ENCODE measurements around the gene RBM17.
A peak's percentile ranks its signal among the peaks of the same experiment; 100 is the strongest.
"Not testable (repeated sequence)": the region's sequence is repeated elsewhere in the genome, so short reads cannot be mapped to it uniquely, and the experiment has no call there.

Gene RBM17

GRCh38 chr10:6088721-6089333 lies at the start of gene RBM17:
TSS of gene RBM17 (plus strand) at chr10:6089034. CDS start at chr10:6097066, 8,032 bp downstream.
- H3K27ac ChIP-seq (ENCODE audit: low read depth, low read length), result peak within 1 kb of the TSS; percentile 73
- peak within 1 kb of the TSS; percentile 75 to 76 for H3K4me3 ChIP-seq (ENCODE audit: low read depth in 1 of 2, low read length in 2 of 2)
- H3K4me1 ChIP-seq (ENCODE audit: control insufficient read depth in 1 of 2, insufficient read depth in 2 of 2, low read length in 2 of 2), result peaks cover 38 to 41% of the 10 kb centered on the region in 2 donors

GRCh38 chr10:6039711-6040110 lies 49.1 kb upstream of the RBM17 start:
- Histone ChIP-seq H3K4me1 (ENCODE audit: control insufficient read depth in 1 of 2, insufficient read depth in 2 of 2, low read length in 2 of 2) (peaks cover 1% of the 10 kb centered on the region in 2 donors), H3K9ac (ENCODE audit: low read depth in 1 of 2, low read length in 2 of 2) (no peak overlapping the region), H3K36me3 (ENCODE audit: control insufficient read depth in 1 of 2, insufficient read depth in 2 of 2, low read length in 2 of 2) (no peaks in the 10 kb centered on the region), H3K4me3 (ENCODE audit: low read depth in 1 of 2, low read length in 2 of 2) (no peak overlapping the region), H3K27ac (ENCODE audit: low read depth, low read length) (no peak overlapping the region), H3K9me3 (ENCODE audit: control insufficient read depth in 1 of 2, low read length in 2 of 2) (no peaks in the 10 kb centered on the region), H3K27me3 (ENCODE audit: control insufficient read depth in 1 of 2, insufficient read depth in 2 of 2, low read length in 2 of 2) (no peaks in the 10 kb centered on the region)

More at GRCh38 chr10:6088721-6089333, at the start of gene RBM17:
- peak within 1 kb of the TSS; percentile 80 to 87 for H3K9ac ChIP-seq (ENCODE audit: low read depth in 1 of 2, low read length in 2 of 2)
- H3K9me3 ChIP-seq (ENCODE audit: control insufficient read depth in 1 of 2, low read length in 2 of 2), result no peaks in the 10 kb centered on the region
- peaks cover 0 to 1% of the 10 kb centered on the region in 2 donors for H3K27me3 ChIP-seq (ENCODE audit: control insufficient read depth in 1 of 2, insufficient read depth in 2 of 2, low read length in 2 of 2)
- no peaks in the 10 kb centered on the region for H3K36me3 ChIP-seq (ENCODE audit: control insufficient read depth in 1 of 2, insufficient read depth in 2 of 2, low read length in 2 of 2)

GRCh38 chr10:6040205-6040604 lies 48.6 kb upstream of the RBM17 start:
- Histone ChIP-seq H3K36me3 (ENCODE audit: control insufficient read depth in 1 of 2, insufficient read depth in 2 of 2, low read length in 2 of 2) (no peaks in the 10 kb centered on the region), H3K27me3 (ENCODE audit: control insufficient read depth in 1 of 2, insufficient read depth in 2 of 2, low read length in 2 of 2) (no peaks in the 10 kb centered on the region), H3K9me3 (ENCODE audit: control insufficient read depth in 1 of 2, low read length in 2 of 2) (no peaks in the 10 kb centered on the region), H3K27ac (ENCODE audit: low read depth, low read length) (no peak overlapping the region), H3K9ac (ENCODE audit: low read depth in 1 of 2, low read length in 2 of 2) (no peak overlapping the region), H3K4me1 (ENCODE audit: control insufficient read depth in 1 of 2, insufficient read depth in 2 of 2, low read length in 2 of 2) (peaks cover 4 to 5% of the 10 kb centered on the region in 2 donors), H3K4me3 (ENCODE audit: low read depth in 1 of 2, low read length in 2 of 2) (no peak overlapping the region)

GRCh38 chr10:6043377-6043776 lies 45.5 kb upstream of the RBM17 start:
- H3K27ac ChIP-seq (ENCODE audit: low read depth, low read length); H3K9ac ChIP-seq (ENCODE audit: low read depth in 1 of 2, low read length in 2 of 2); H3K4me1 ChIP-seq (ENCODE audit: control insufficient read depth in 1 of 2, insufficient read depth in 2 of 2, low read length in 2 of 2); H3K27me3 ChIP-seq (ENCODE audit: control insufficient read depth in 1 of 2, insufficient read depth in 2 of 2, low read length in 2 of 2); H3K4me3 ChIP-seq (ENCODE audit: low read depth in 1 of 2, low read length in 2 of 2); H3K36me3 ChIP-seq (ENCODE audit: control insufficient read depth in 1 of 2, insufficient read depth in 2 of 2, low read length in 2 of 2); H3K9me3 ChIP-seq (ENCODE audit: control insufficient read depth in 1 of 2, low read length in 2 of 2): not testable (repeated sequence)

GRCh38 chr10:6044060-6044459 lies 44.8 kb upstream of the RBM17 start:
- Histone ChIP-seq H3K9me3 (ENCODE audit: control insufficient read depth in 1 of 2, low read length in 2 of 2) (no peaks in the 10 kb centered on the region), H3K9ac (ENCODE audit: low read depth in 1 of 2, low read length in 2 of 2) (no peak overlapping the region), H3K27me3 (ENCODE audit: control insufficient read depth in 1 of 2, insufficient read depth in 2 of 2, low read length in 2 of 2) (no peaks in the 10 kb centered on the region), H3K27ac (ENCODE audit: low read depth, low read length) (no peak overlapping the region), H3K4me3 (ENCODE audit: low read depth in 1 of 2, low read length in 2 of 2) (no peak overlapping the region), H3K36me3 (ENCODE audit: control insufficient read depth in 1 of 2, insufficient read depth in 2 of 2, low read length in 2 of 2) (no peaks in the 10 kb centered on the region), H3K4me1 (ENCODE audit: control insufficient read depth in 1 of 2, insufficient read depth in 2 of 2, low read length in 2 of 2) (peaks cover 4 to 5% of the 10 kb centered on the region in 2 donors)

GRCh38 chr10:6044751-6045313 lies 44.0 kb upstream of the RBM17 start:
- no peak overlapping the region for H3K9ac ChIP-seq (ENCODE audit: low read depth in 1 of 2, low read length in 2 of 2)
- H3K9me3 ChIP-seq (ENCODE audit: control insufficient read depth in 1 of 2, low read length in 2 of 2), result no peaks in the 10 kb centered on the region
- no peaks in the 10 kb centered on the region for H3K27me3 ChIP-seq (ENCODE audit: control insufficient read depth in 1 of 2, insufficient read depth in 2 of 2, low read length in 2 of 2)
- peaks cover 6 to 7% of the 10 kb centered on the region in 2 donors for H3K4me1 ChIP-seq (ENCODE audit: control insufficient read depth in 1 of 2, insufficient read depth in 2 of 2, low read length in 2 of 2)
- H3K27ac ChIP-seq (ENCODE audit: low read depth, low read length), result no peak overlapping the region
- no peak overlapping the region for H3K4me3 ChIP-seq (ENCODE audit: low read depth in 1 of 2, low read length in 2 of 2)
- H3K36me3 ChIP-seq (ENCODE audit: control insufficient read depth in 1 of 2, insufficient read depth in 2 of 2, low read length in 2 of 2), result no peaks in the 10 kb centered on the region

- no peak overlapping the region for H3K4me3 ChIP-seq (ENCODE audit: low read depth in 1 of 2, low read length in 2 of 2)
- H3K9me3 ChIP-seq (ENCODE audit: control insufficient read depth in 1 of 2, low read length in 2 of 2), result no peaks in the 10 kb centered on the region
- H3K4me1 ChIP-seq (ENCODE audit: control insufficient read depth in 1 of 2, insufficient read depth in 2 of 2, low read length in 2 of 2), result peaks cover 10 to 12% of the 10 kb centered on the region in 2 donors
- no peak overlapping the region for H3K9ac ChIP-seq (ENCODE audit: low read depth in 1 of 2, low read length in 2 of 2)
- H3K27me3 ChIP-seq (ENCODE audit: control insufficient read depth in 1 of 2, insufficient read depth in 2 of 2, low read length in 2 of 2), result no peaks in the 10 kb centered on the region
- H3K27ac ChIP-seq (ENCODE audit: low read depth, low read length), result no peak overlapping the region
- H3K36me3 ChIP-seq (ENCODE audit: control insufficient read depth in 1 of 2, insufficient read depth in 2 of 2, low read length in 2 of 2), result no peaks in the 10 kb centered on the region
Observed at GRCh38 chr10:6045314-6045848, 43.5 kb upstream of the RBM17 start.

- Histone ChIP-seq H3K9me3 (ENCODE audit: control insufficient read depth in 1 of 2, low read length in 2 of 2) (no peaks in the 10 kb centered on the region), H3K36me3 (ENCODE audit: control insufficient read depth in 1 of 2, insufficient read depth in 2 of 2, low read length in 2 of 2) (no peaks in the 10 kb centered on the region), H3K9ac (ENCODE audit: low read depth in 1 of 2, low read length in 2 of 2) (no peak overlapping the region), H3K27ac (ENCODE audit: low read depth, low read length) (no peak overlapping the region), H3K27me3 (ENCODE audit: control insufficient read depth in 1 of 2, insufficient read depth in 2 of 2, low read length in 2 of 2) (no peaks in the 10 kb centered on the region), H3K4me1 (ENCODE audit: control insufficient read depth in 1 of 2, insufficient read depth in 2 of 2, low read length in 2 of 2) (peaks cover 14 to 15% of the 10 kb centered on the region in 2 donors), H3K4me3 (ENCODE audit: low read depth in 1 of 2, low read length in 2 of 2) (no peak overlapping the region)
Observed at GRCh38 chr10:6045878-6046772, 42.7 kb upstream of the RBM17 start.

GRCh38 chr10:6046773-6047611 lies 41.8 kb upstream of the RBM17 start:
- H3K27me3 ChIP-seq (ENCODE audit: control insufficient read depth in 1 of 2, insufficient read depth in 2 of 2, low read length in 2 of 2), result no peaks in the 10 kb centered on the region
- H3K36me3 ChIP-seq (ENCODE audit: control insufficient read depth in 1 of 2, insufficient read depth in 2 of 2, low read length in 2 of 2), result no peaks in the 10 kb centered on the region
- no peak overlapping the region for H3K27ac ChIP-seq (ENCODE audit: low read depth, low read length)
- H3K4me3 ChIP-seq (ENCODE audit: low read depth in 1 of 2, low read length in 2 of 2), result no peak overlapping the region
- H3K9me3 ChIP-seq (ENCODE audit: control insufficient read depth in 1 of 2, low read length in 2 of 2), result no peaks in the 10 kb centered on the region
- no peak overlapping the region for H3K9ac ChIP-seq (ENCODE audit: low read depth in 1 of 2, low read length in 2 of 2)
- peaks cover 14 to 18% of the 10 kb centered on the region in 2 donors for H3K4me1 ChIP-seq (ENCODE audit: control insufficient read depth in 1 of 2, insufficient read depth in 2 of 2, low read length in 2 of 2)
